CD4-positive, alpha-beta T cell (primary cell): ENCODE measurements around the gene PHIP. TPM values are rescaled to one million over a fixed set of nuclear protein-coding genes. Genes with fewer than 3 reads are reported as not detected.

Experiments
- ATAC-seq: fragments of 200-7000 bp; cut with Tn5 transposase; one replicate; pipeline ENCODE4 v1.10.0; 2022; ENCODE audit warnings: mild to moderate bottlenecking; ENCODE audit not compliant: poor library complexity
- CTCF ChIA-PET: fragments of 350-600 bp; sonication (Branson Sonifier 250); formaldehyde crosslinking; loops from one replicate; lab custom pipeline; 2021; ENCODE audit warnings: antibody characterized with exemption, inconsistent platforms; lab: Charles Lee
- POLR2A ChIA-PET: fragments of 350-600 bp; sonication (Branson Sonifier 250); formaldehyde crosslinking; loops from one replicate; lab custom pipeline; 2021; ENCODE audit warnings: antibody characterized with exemption, inconsistent platforms; lab: Charles Lee
- DNase-seq, 14 experiments: peaks; one replicate each; pipeline ENCODE4 v3.0.0-alpha.2; 2013 to 2020; ENCODE audit warnings: mixed read lengths in 2 of 14
- H3K27ac ChIP-seq, 2 donors: one replicate each; pipeline versions ENCODE4 v1.5.1 to v1.7.0; 2013; ENCODE audit warnings: low read length in 2 of 2, low read depth in 1 of 2, mild to moderate bottlenecking in 1 of 2
- H3K27me3 ChIP-seq, 2 experiments: 1 replicate in 1 of 2; 2 replicates in 1 of 2; pipeline versions ENCODE4 v1.6.1 to v1.7.0; 2013; ENCODE audit warnings: low read length in 2 of 2, control low read depth in 1 of 2, mild to moderate bottlenecking in 1 of 2, moderate library complexity in 1 of 2; ENCODE audit not compliant: insufficient read depth in 2 of 2, control insufficient read depth in 1 of 2
- H3K36me3 ChIP-seq: one replicate; pipeline ENCODE4 v1.6.1; 2013; ENCODE audit warnings: low read length, control low read depth; ENCODE audit not compliant: insufficient read depth
- H3K4me1 ChIP-seq: one replicate; pipeline ENCODE4 v1.6.1; 2013; ENCODE audit warnings: low read length, control low read depth; ENCODE audit not compliant: insufficient read depth
- H3K4me3 ChIP-seq: one replicate; pipeline ENCODE4 v1.5.1; 2013; ENCODE audit warnings: mild to moderate bottlenecking, low read length, moderate library complexity
- H3K9me3 ChIP-seq, 2 experiments: 1 replicate in 1 of 2; 2 replicates in 1 of 2; pipeline versions ENCODE4 v1.6.1 to v1.7.0; 2013; ENCODE audit warnings: low read length in 2 of 2, mild to moderate bottlenecking in 2 of 2, control low read depth in 1 of 2, moderate library complexity in 1 of 2; ENCODE audit not compliant: control insufficient read depth in 1 of 2, insufficient read depth in 1 of 2
- H3K27ac Mint-ChIP-seq: one replicate; pipeline ENCODE4 v1.8.0; 2020; ENCODE audit warnings: mixed read lengths
- H3K27me3 Mint-ChIP-seq: one replicate; pipeline ENCODE4 v1.8.0; 2021; ENCODE audit warnings: mixed read lengths
- H3K36me3 Mint-ChIP-seq: one replicate; pipeline ENCODE4 v1.8.0; 2021; ENCODE audit warnings: low read depth, mixed read lengths
- H3K4me1 Mint-ChIP-seq: one replicate; pipeline ENCODE4 v1.8.0; 2021; ENCODE audit warnings: low read depth, mixed read lengths
- H3K4me3 Mint-ChIP-seq: one replicate; pipeline ENCODE4 v1.8.0; 2020; ENCODE audit warnings: mild to moderate bottlenecking, mixed read lengths
- H3K9me3 Mint-ChIP-seq: one replicate; pipeline ENCODE4 v1.8.0; 2020; ENCODE audit warnings: mixed read lengths
- CTCF ChIP-seq: fragments of 200-600 bp; IDR thresholded peaks from one replicate; pipeline ENCODE4 v1.8.0; 2022; ENCODE audit warnings: antibody characterized with exemption, mild to moderate bottlenecking
- intact Hi-C, 2 experiments: fragments of 100-400 bp; cut with DNase I in 1 of 2; cut with micrococcal nuclease in 1 of 2; formaldehyde crosslinking; loops; one replicate each; pipeline versions ENCODE4 v1.15.1 to v1.9.0; 2023 to 2025; cut with DNase I, micrococcal nuclease
- total RNA-seq, 174 experiments: library from RNA in 2 of 174; stranded (reverse) in 2 of 174; gene quantifications; one replicate each; pipeline ENCODE4 v1.2.3 and lab custom pipeline; 2021 to 2026

PHIP gene
- total RNA-seq, 2 experiments from 2014 or later: 35.7 to 36.9 TPM

GRCh38 chr6:79066828-79067227, 11.2 kb downstream of the PHIP start:
- Mint-ChIP-seq H3K36me3 (peaks cover 18% of the 10 kb centered on the region), H3K4me1 (peaks cover 37% of the 10 kb centered on the region), H3K27me3 (no peaks in the 10 kb centered on the region), H3K4me3 (no peak overlapping the region), H3K9me3 (no peaks in the 10 kb centered on the region), H3K27ac (no peak overlapping the region)
- no peak overlapping the region for H3K4me3 ChIP-seq
- no peak overlapping the region for H3K27ac ChIP-seq
- H3K27me3 ChIP-seq: no peaks in the 10 kb centered on the region
- H3K36me3 ChIP-seq: peaks cover 4% of the 10 kb centered on the region
- ATAC-seq: no peak
- intact Hi-C loops: no loop called here
- peaks cover 5% of the 10 kb centered on the region for H3K4me1 ChIP-seq
- no peaks in the 10 kb centered on the region for H3K9me3 ChIP-seq
- no peak for DNase-seq
- POLR2A ChIA-PET: interaction anchor here (3.7 kb wide), 1 partner anchor 11 kb away, joined by 22 read pairs; the partner anchor contains the start of gene PHIP
- CTCF ChIA-PET: interaction anchor here (1.0 kb wide), 1 partner anchor 12 kb away, joined by 3 read pairs; no protein-coding TSS in a partner anchor
- no peak for TF ChIP-seq CTCF

- H3K4me3 Mint-ChIP-seq: no peak overlapping the region
- peaks cover 32% of the 10 kb centered on the region for H3K4me1 Mint-ChIP-seq
- Histone ChIP-seq H3K4me1 (peaks cover 5% of the 10 kb centered on the region), H3K27me3 (no peaks in the 10 kb centered on the region), H3K9me3 (no peaks in the 10 kb centered on the region), H3K4me3 (no peak overlapping the region), H3K36me3 (peaks cover 4% of the 10 kb centered on the region), H3K27ac (no peak overlapping the region)
- H3K36me3 Mint-ChIP-seq: peaks cover 13% of the 10 kb centered on the region
- no peak for TF ChIP-seq CTCF
- DNase-seq: no peak
- no peak overlapping the region for H3K27ac Mint-ChIP-seq
- no peak for ATAC-seq
- intact Hi-C loops: no loop called here
- H3K27me3 Mint-ChIP-seq: no peaks in the 10 kb centered on the region
- no peaks in the 10 kb centered on the region for H3K9me3 Mint-ChIP-seq
- POLR2A ChIA-PET: interaction anchor here (3.4 to 3.7 kb wide), 2 partner anchors 11 kb away, joined by 17 to 22 read pairs; partner anchors contain the start of gene PHIP
- CTCF ChIA-PET: interaction anchor here (1.0 kb wide), 1 partner anchor 12 kb away, joined by 3 read pairs; no protein-coding TSS in a partner anchor
Measured at GRCh38 chr6:79066330-79066729, 11.7 kb downstream of the PHIP start.

GRCh38 chr6:79065232-79065631, 12.8 kb downstream of the PHIP start:
- H3K36me3 ChIP-seq: peaks cover 8% of the 10 kb centered on the region
- Mint-ChIP-seq H3K4me3 (no peak overlapping the region), H3K4me1 (peaks cover 21% of the 10 kb centered on the region), H3K27me3 (no peaks in the 10 kb centered on the region), H3K27ac (no peak overlapping the region), H3K9me3 (no peaks in the 10 kb centered on the region), H3K36me3 (peaks cover 6% of the 10 kb centered on the region)
- no peaks in the 10 kb centered on the region for H3K27me3 ChIP-seq
- POLR2A ChIA-PET: interaction anchor here (3.4 kb wide), 1 partner anchor 12 kb away, joined by 17 read pairs; the partner anchor contains the start of gene PHIP
- H3K4me1 ChIP-seq: peaks cover 5% of the 10 kb centered on the region
- no peak overlapping the region for H3K27ac ChIP-seq
- TF ChIP-seq CTCF: no peak
- H3K9me3 ChIP-seq: no peaks in the 10 kb centered on the region
- CTCF ChIA-PET: no interaction called here
- intact Hi-C loops: no loop called here
- DNase-seq: no peak
- no peak overlapping the region for H3K4me3 ChIP-seq
- ATAC-seq: no peak
